H1 (cell line): ENCODE data around the gene R3HCC1L.

ENCODE experiments used
- CHD1 ChIP-seq: IDR thresholded peaks from 2 replicates; pipeline ENCODE4 v1.6.1; 2012; ENCODE audit warnings: low read depth, low read length, improper control_type of control experiment
- EP300 ChIP-seq, 2 experiments: IDR thresholded peaks; 1 replicate in 1 of 2; 2 replicates in 1 of 2; pipeline ENCODE4 v1.6.1; 2011 to 2012; ENCODE audit warnings: low read depth in 2 of 2, low read length in 2 of 2, mild to moderate bottlenecking in 2 of 2, borderline replicate concordance in 1 of 2, inconsistent platforms in 1 of 2, moderate library complexity in 1 of 2
- MAX ChIP-seq: IDR thresholded peaks from 2 replicates; pipeline ENCODE4 v1.6.1; 2012; ENCODE audit warnings: inconsistent platforms
- POLR2A ChIP-seq, 2 experiments: IDR thresholded peaks; 1 replicate in 1 of 2; 2 replicates in 1 of 2; pipeline ENCODE4 v1.6.1; 2011; ENCODE audit warnings: low read depth in 2 of 2, low read length in 2 of 2, mild to moderate bottlenecking in 2 of 2; ENCODE audit errors: control extremely low read depth in 1 of 2
- POLR2AphosphoS5 ChIP-seq: IDR thresholded peaks from 2 replicates; pipeline ENCODE4 v1.6.1; 2011; ENCODE audit warnings: low read depth, low read length
- TF ChIP-seq, protein P1 (sequence below), 3 experiments: IDR thresholded peaks; 1 replicate in 2 of 3; 2 replicates in 1 of 3; pipeline versions ENCODE4 v1.5.1 to v1.6.1; 2011; ENCODE audit warnings: low read length in 3 of 3, mild to moderate bottlenecking in 3 of 3, inconsistent platforms in 2 of 3, low read depth in 1 of 3, moderate library complexity in 1 of 3; ENCODE audit not compliant: insufficient read depth in 1 of 3; ENCODE audit errors: control extremely low read depth in 1 of 3

DNA sequence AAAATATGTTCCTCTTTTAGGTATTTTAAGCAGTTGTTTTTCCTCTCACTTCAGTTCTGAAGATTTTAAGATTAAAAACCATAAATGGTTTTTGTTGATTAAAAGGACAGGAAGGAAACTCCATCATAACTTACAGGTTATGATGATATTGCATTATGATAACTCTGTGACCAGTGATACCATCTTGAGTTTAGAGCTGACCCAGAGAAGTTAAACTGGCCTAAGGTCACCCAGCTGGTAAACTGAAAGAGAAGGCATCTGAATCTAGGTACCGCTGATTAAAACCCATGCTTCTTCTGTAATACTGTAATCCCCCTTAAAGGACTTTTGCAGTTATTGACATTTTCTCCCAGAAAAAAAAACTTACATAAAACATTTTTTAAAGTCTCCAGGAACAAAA, 103.9 kb downstream of the R3HCC1L start:
- TF ChIP-seq MAX (no peak), CHD1 (no peak), POLR2AphosphoS5 (no peak), POLR2A (IDR thresholded peaks at IDR 0.05; ENCODE audit: control extremely low read depth in 1 of 2, low read depth in 2 of 2, low read length in 2 of 2) (no peak), EP300 (IDR thresholded peaks at IDR 0.05; ENCODE audit: borderline replicate concordance in 1 of 2, low read depth in 2 of 2, low read length in 2 of 2) (no peak)
- TF ChIP-seq, protein P1, sequence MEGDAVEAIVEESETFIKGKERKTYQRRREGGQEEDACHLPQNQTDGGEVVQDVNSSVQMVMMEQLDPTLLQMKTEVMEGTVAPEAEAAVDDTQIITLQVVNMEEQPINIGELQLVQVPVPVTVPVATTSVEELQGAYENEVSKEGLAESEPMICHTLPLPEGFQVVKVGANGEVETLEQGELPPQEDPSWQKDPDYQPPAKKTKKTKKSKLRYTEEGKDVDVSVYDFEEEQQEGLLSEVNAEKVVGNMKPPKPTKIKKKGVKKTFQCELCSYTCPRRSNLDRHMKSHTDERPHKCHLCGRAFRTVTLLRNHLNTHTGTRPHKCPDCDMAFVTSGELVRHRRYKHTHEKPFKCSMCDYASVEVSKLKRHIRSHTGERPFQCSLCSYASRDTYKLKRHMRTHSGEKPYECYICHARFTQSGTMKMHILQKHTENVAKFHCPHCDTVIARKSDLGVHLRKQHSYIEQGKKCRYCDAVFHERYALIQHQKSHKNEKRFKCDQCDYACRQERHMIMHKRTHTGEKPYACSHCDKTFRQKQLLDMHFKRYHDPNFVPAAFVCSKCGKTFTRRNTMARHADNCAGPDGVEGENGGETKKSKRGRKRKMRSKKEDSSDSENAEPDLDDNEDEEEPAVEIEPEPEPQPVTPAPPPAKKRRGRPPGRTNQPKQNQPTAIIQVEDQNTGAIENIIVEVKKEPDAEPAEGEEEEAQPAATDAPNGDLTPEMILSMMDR (IDR thresholded peaks at IDR 0.05; ENCODE audit: control extremely low read depth in 1 of 3, insufficient read depth in 1 of 3, low read depth in 1 of 3, low read length in 3 of 3) = no peak
